K562 (cell line): ENCODE data around the gene COMMD10. TPM values are rescaled to one million over a fixed set of nuclear protein-coding genes. Genes with fewer than 3 reads are reported as not detected.
A peak's percentile ranks its signal among the peaks of the same experiment; 100 is the strongest.

Experiments
- ATAC-seq: fragments of 200-7000 bp; cut with Tn5 transposase; 3 replicates; pipeline ENCODE4 v1.9.1; 2020; ENCODE audit warnings: moderate library complexity
- BruUV-seq: library from RNA; stranded (reverse); fragments of 400-500 nt; replicated peaks from 2 replicates; lab custom pipeline; 2021; lab: Mats Ljungman, UMichigan
- CTCF ChIA-PET: fragments of 300-600 bp; formaldehyde crosslinking; extraction: SDS; loops from one replicate; lab custom pipeline; 2021; ENCODE audit warnings: low intra/inter-chr PET ratio; lab: Yijun Ruan, JAX
- POLR2A ChIA-PET: fragments of 300-600, 350-650 bp; sonication (Branson Sonifier 250); formaldehyde crosslinking; extraction: SDS; loops from one replicate; lab custom pipeline; 2021; ENCODE audit warnings: antibody characterized with exemption, inconsistent platforms; lab: Yijun Ruan, JAX
- DNase-seq, 4 experiments: peaks; one replicate each; pipeline versions ENCODE4 v3.0.0 to v3.0.0-alpha.2; 2011 to 2018; ENCODE audit warnings: low spot score in 3 of 4, mixed read lengths in 3 of 4; ENCODE audit errors: extremely low read depth in 1 of 4
- FAIRE-seq: peaks from 2 replicates; lab custom pipeline; 2011; peaks lifted over from hg19 to GRCh38; lab: Jason Lieb, UNC
- H2AFZ ChIP-seq: 2 replicates; pipeline ENCODE4 v1.6.0; 2011; ENCODE audit warnings: low read depth, low read length, control low read depth, inconsistent platforms
- H3K27ac ChIP-seq: fragments of 200-600 bp; 3 replicates; pipeline ENCODE4 v1.8.0; 2011; ENCODE audit warnings: low read depth, mild to moderate bottlenecking, control low read depth, inconsistent platforms, low read length, moderate library complexity, mixed read lengths; ENCODE audit errors: extremely low read depth
- H3K27me3 ChIP-seq, 2 experiments: fragments of 300-600 bp in 1 of 2; 2 replicates in 1 of 2; 3 replicates in 1 of 2; pipeline versions ENCODE4 v1.6.0 to v1.8.0; 2011; ENCODE audit warnings: inconsistent platforms in 2 of 2, low read length in 2 of 2, mild to moderate bottlenecking in 1 of 2, mixed read lengths in 1 of 2, moderate library complexity in 1 of 2; ENCODE audit not compliant: control insufficient read depth in 2 of 2, insufficient read depth in 2 of 2
- H3K36me3 ChIP-seq: fragments of 300-600 bp; 3 replicates; pipeline ENCODE4 v1.8.0; 2011; ENCODE audit warnings: mild to moderate bottlenecking, low read length, inconsistent platforms; ENCODE audit not compliant: control insufficient read depth, insufficient read depth
- H3K4me1 ChIP-seq, 2 experiments: fragments of 200-600 bp in 1 of 2; replicated peaks in 1 of 2; 2 replicates in 1 of 2; 3 replicates in 1 of 2; pipeline versions ENCODE4 v1.5.1 to v1.8.0; 2011; ENCODE audit warnings: inconsistent platforms in 2 of 2, low read length in 2 of 2, mild to moderate bottlenecking in 1 of 2, mixed read lengths in 1 of 2, moderate library complexity in 1 of 2; ENCODE audit not compliant: control insufficient read depth in 2 of 2, insufficient read depth in 2 of 2
- H3K4me2 ChIP-seq: 2 replicates; pipeline ENCODE4 v1.6.1; 2011; ENCODE audit warnings: low read length, control low read depth, inconsistent platforms, mixed read lengths; ENCODE audit not compliant: insufficient read depth
- H3K4me3 ChIP-seq: fragments of 200-600 bp; sonication (generic), shearing (Covaris generic); 2 replicates; pipeline ENCODE4 v1.5.1; 2016; ENCODE audit warnings: control low read depth, inconsistent platforms
- H3K79me2 ChIP-seq: fragments of 200-600 bp; 3 replicates; pipeline ENCODE4 v1.8.0; 2011; ENCODE audit warnings: low read length, inconsistent platforms; ENCODE audit not compliant: control insufficient read depth, insufficient read depth
- H3K9ac ChIP-seq, 2 experiments: 2 replicates each; pipeline versions ENCODE4 v1.6.0 to v1.6.1; 2011; ENCODE audit warnings: low read depth in 2 of 2, low read length in 2 of 2, control low read depth in 1 of 2, inconsistent platforms in 1 of 2, mild to moderate bottlenecking in 1 of 2, mixed read lengths in 1 of 2; ENCODE audit not compliant: insufficient read depth in 1 of 2
- H3K9me1 ChIP-seq: one replicate; pipeline ENCODE4 v1.6.0; 2011; ENCODE audit warnings: inconsistent platforms, mild to moderate bottlenecking, low read length, moderate library complexity; ENCODE audit not compliant: control insufficient read depth, insufficient read depth
- H3K9me3 ChIP-seq: replicated peaks from 2 replicates; pipeline ENCODE4 v1.5.1; 2011; ENCODE audit warnings: low read depth, low read length, inconsistent platforms; ENCODE audit not compliant: control insufficient read depth, insufficient read depth
- H4K20me1 ChIP-seq: replicated peaks from 2 replicates; pipeline ENCODE4 v1.6.1; 2011; ENCODE audit warnings: low read length, inconsistent platforms, mixed read lengths; ENCODE audit not compliant: control insufficient read depth, insufficient read depth
- CHD4 ChIP-seq: fragments of 200-600 bp; sonication (generic); IDR thresholded peaks from 3 replicates; pipeline ENCODE4 v1.6.1; 2012; ENCODE audit warnings: low read depth, mild to moderate bottlenecking, mixed read lengths, low read length, inconsistent platforms; ENCODE audit not compliant: insufficient read depth, insufficient replicate concordance, poor library complexity, severe bottlenecking
- TAF9B ChIP-seq: fragments of 450-650 bp; IDR thresholded peaks from 2 replicates; pipeline ENCODE4 v1.6.1; 2018; ENCODE audit warnings: mild to moderate bottlenecking; ENCODE audit not compliant: partially characterized antibody
- ZNF551 ChIP-seq: fragments of 250-450 bp; sonication (Bioruptor Pico); IDR thresholded peaks from 2 replicates; pipeline ENCODE4 v1.5.0; 2021; ENCODE audit warnings: mild to moderate bottlenecking, moderate library complexity
- ZNF696 ChIP-seq: fragments of 250-450 bp; sonication (Bioruptor Pico); conservative IDR thresholded peaks from 2 replicates; pipeline ENCODE4 v1.4.0; 2020; ENCODE audit warnings: mild to moderate bottlenecking, moderate library complexity
- WGBS: fragments of 100-300 bp; shearing (Covaris generic); methylation state at CpG from one replicate; pipeline ENCODE4 v1.1.6; 2016; ENCODE audit warnings: low coverage, mixed read lengths; ENCODE audit not compliant: insufficient coverage; ENCODE audit errors: missing lambda C conversion rate; 5-methylcytosine and 5-hydroxymethylcytosine counted together
- in situ Hi-C: fragments of 300-500 bp; cut with MboI; formaldehyde crosslinking; loops from 4 replicates; pipeline ENCODE4 v1.15.0; 2018; ENCODE audit warnings: inconsistent platforms, mixed read lengths
- intact Hi-C: fragments of 100-400 bp; cut with micrococcal nuclease; formaldehyde crosslinking; loops from 2 replicates; pipeline ENCODE4 v1.14.2; 2022
- polyA plus RNA-seq, 8 experiments: library from polyadenylated mRNA; depleted of rRNA in 4 of 8; stranded (reverse) in 5 of 8; unstranded in 3 of 8; fragments of >200 nt; fragmentation: Nextera tagmentation in 2 of 8; fragmentation: Illumina TruSeq in 1 of 8; extraction: Ambion mirVana in 2 of 8; extraction: Trizol in 1 of 8; gene quantifications; 2 replicates each; pipeline versions ENCODE4 v1.2.1 to v1.2.3, GENCODE V29; 2011 to 2014; ENCODE audit warnings: inconsistent platforms in 1 of 8, missing spikeins in 1 of 8
- total RNA-seq, 7 experiments: library from RNA; depleted of rRNA in 6 of 7; stranded (reverse); fragments of >200 nt in 6 of 7; fragmentation: Illumina TruSeq in 2 of 7; extraction: Trizol in 2 of 7; gene quantifications; 2 replicates each; pipeline versions ENCODE4 v1.2.1 to v1.2.3, GENCODE V29; 2011 to 2021; ENCODE audit warnings: low replicate concordance in 1 of 7
- TF ChIP-seq, protein P1 (sequence below): fragments of 450-650 bp; IDR thresholded peaks from 2 replicates; pipeline ENCODE4 v1.6.1; 2016; ENCODE audit warnings: low read depth, mild to moderate bottlenecking, moderate library complexity
- TF ChIP-seq, protein P2 (sequence below): sonication (generic); formaldehyde crosslinking; IDR thresholded peaks from 2 replicates; pipeline ENCODE4 v1.9.0; 2022; ENCODE audit warnings: mild to moderate bottlenecking, missing genetic modification reagents

COMMD10 gene
- total and polyA plus RNA-seq, 9 of the 15 experiments (the other 6 are each of a cell fraction or from before 2014, with no cell fraction given): 17.9 to 101 (median 28.0) TPM

DNA sequence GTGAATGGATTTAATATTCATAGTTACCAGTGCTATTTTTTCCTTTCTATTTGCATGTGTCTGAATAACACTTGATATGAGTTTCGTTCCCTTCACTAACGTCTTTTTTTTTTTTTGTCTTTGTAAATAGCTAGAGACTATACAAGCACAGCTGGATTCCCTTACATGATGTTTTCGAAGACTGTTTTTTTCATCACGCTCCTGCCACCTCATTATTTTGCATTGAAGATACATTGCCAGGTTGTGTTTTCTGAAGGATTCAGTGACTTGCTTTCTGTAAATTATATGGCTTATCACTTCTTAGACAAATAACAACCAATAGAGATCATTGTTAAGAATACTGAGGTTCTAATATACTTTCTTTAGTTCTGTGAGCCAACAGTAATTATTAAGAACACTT, 207.5 kb downstream of the COMMD10 start:
- intact Hi-C loops: no loop called here
- Histone ChIP-seq H3K27me3 (no peaks in the 10 kb centered on the region), H3K9ac (no peak overlapping the region), H3K9me1 (no peaks in the 10 kb centered on the region), H3K27ac (no peak overlapping the region), H3K4me2 (no peak overlapping the region), H3K4me3 (no peak overlapping the region), H3K9me3 (no peaks in the 10 kb centered on the region), H3K36me3 (no peaks in the 10 kb centered on the region), H4K20me1 (no peaks in the 10 kb centered on the region), H3K79me2 (no peaks in the 10 kb centered on the region), H2AFZ (no peak overlapping the region), H3K4me1 (no peaks in the 10 kb centered on the region)
- in situ Hi-C loops: no loop called here
- CTCF ChIA-PET: no interaction called here
- TF ChIP-seq, protein P1, sequence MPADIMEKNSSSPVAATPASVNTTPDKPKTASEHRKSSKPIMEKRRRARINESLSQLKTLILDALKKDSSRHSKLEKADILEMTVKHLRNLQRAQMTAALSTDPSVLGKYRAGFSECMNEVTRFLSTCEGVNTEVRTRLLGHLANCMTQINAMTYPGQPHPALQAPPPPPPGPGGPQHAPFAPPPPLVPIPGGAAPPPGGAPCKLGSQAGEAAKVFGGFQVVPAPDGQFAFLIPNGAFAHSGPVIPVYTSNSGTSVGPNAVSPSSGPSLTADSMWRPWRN: no peak
- DNase-seq (no peak), FAIRE-seq (peak; percentile 57), ATAC-seq (no peak)
- POLR2A ChIA-PET: no interaction called here
- 66% methylated on average over 4 of the region's 4 CpGs for WGBS
- BruUV-seq: no TSS peak

GRCh38 chr5:116296335-116297072, 211.7 kb downstream of the COMMD10 start:
- CTCF ChIA-PET: no interaction called here
- in situ Hi-C loops: no loop called here

More at GRCh38 chr5:116296335-116297072, 211.7 kb downstream of the COMMD10 start:
- no peak for DNase-seq
- BruUV-seq: no TSS peak
- Histone ChIP-seq H3K9me3 (no peaks in the 10 kb centered on the region), H3K36me3 (no peaks in the 10 kb centered on the region), H3K4me3 (no peak overlapping the region), H3K27me3 (no peaks in the 10 kb centered on the region), H3K4me2 (no peak overlapping the region), H2AFZ (no peak overlapping the region), H3K4me1 (no peaks in the 10 kb centered on the region), H3K27ac (no peak overlapping the region), H4K20me1 (no peaks in the 10 kb centered on the region), H3K9ac (no peak overlapping the region), H3K9me1 (no peaks in the 10 kb centered on the region), H3K79me2 (no peaks in the 10 kb centered on the region)
- no peak for ATAC-seq
- no peak for FAIRE-seq
- POLR2A ChIA-PET: no interaction called here
- WGBS: 34% methylated on average over 4 of the region's 4 CpGs
- TF ChIP-seq TAF9B (no peak), ZNF551 (CRISPR knock-in tag) (no peak), CHD4 (no peak), ZNF696 (no peak)
- TF ChIP-seq, protein P2, sequence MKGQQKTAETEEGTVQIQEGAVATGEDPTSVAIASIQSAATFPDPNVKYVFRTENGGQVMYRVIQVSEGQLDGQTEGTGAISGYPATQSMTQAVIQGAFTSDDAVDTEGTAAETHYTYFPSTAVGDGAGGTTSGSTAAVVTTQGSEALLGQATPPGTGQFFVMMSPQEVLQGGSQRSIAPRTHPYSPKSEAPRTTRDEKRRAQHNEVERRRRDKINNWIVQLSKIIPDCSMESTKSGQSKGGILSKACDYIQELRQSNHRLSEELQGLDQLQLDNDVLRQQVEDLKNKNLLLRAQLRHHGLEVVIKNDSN: no peak
- intact Hi-C loops: no loop called here
